Esophagus muscularis mucosa (tissue), 3 donors: Measurements from ENCODE around the gene HOXC10.

Source experiments
- CTCF ChIP-seq, 3 experiments: fragments of 200-600 bp in 2 of 3; fragments of 450-650 bp in 1 of 3; sonication (generic) in 2 of 3; IDR thresholded peaks; one replicate each; pipeline ENCODE4 v1.5.1; 2017 to 2019; ENCODE audit warnings: antibody characterized with exemption in 3 of 3, mild to moderate bottlenecking in 2 of 3, moderate library complexity in 1 of 3
- POLR2A ChIP-seq: fragments of 450-650 bp; IDR thresholded peaks from one replicate; pipeline ENCODE4 v1.6.1; 2017; ENCODE audit warnings: antibody characterized with exemption, moderate library complexity, mild to moderate bottlenecking, low read depth
- POLR2AphosphoS5 ChIP-seq, 2 donors: sonication (generic); formaldehyde crosslinking; IDR thresholded peaks; one replicate each; pipeline ENCODE4 v1.6.1; 2017; ENCODE audit warnings: antibody characterized with exemption in 2 of 2

GRCh38 chr12:54011665-54012532 is 27.0 kb downstream of the HOXC10 start:
- no peak for TF ChIP-seq POLR2A
- no peak for TF ChIP-seq CTCF (IDR thresholded peaks at IDR 0.05)
- TF ChIP-seq POLR2AphosphoS5 (IDR thresholded peaks at IDR 0.05): no peak
